ENCODE results near the gene CYP11A1.

- TF ChIP-seq CTCF (IDR thresholded peaks at IDR 0.05) = no peak
- no peak for TF ChIP-seq EZH2 (IDR thresholded peaks at IDR 0.05; ENCODE audit: borderline replicate concordance, insufficient read depth, low read depth, low read length, poor library complexity, severe bottlenecking)
These were observed 32.0 kb downstream of the CYP11A1 start for GRCh38 chr15:74335396-74335795.

Data from B cell (primary cell).